HG03159 (cell line): ENCODE results near the gene BDKRB1.

ENCODE experiments used
- ATAC-seq: cut with Tn5 transposase; IDR thresholded peaks from one replicate; pipeline ENCODE4 v1.9.1; 2021; ENCODE audit warnings: mild to moderate bottlenecking, moderate library complexity; ENCODE audit not compliant: unreplicated experiment

BDKRB1 gene

DNA sequence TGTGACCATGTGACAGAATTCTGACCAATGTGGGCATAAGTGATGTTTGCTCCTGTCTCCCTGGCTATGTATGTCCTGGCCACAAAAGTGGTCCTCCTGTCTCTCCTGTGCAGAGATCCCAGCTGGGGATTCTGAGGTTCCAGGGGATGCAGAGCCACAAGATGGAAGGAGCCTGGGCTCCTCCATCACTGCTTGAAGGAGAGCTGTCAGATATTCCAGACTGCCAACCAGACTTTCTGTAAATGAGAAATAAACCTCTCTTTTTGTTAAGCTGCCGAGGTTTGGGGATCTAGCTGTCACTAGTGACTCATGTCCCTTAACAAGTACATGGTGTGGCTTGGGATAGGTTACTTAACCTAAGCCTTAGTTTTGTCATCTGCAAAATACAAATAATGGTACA, 21.9 kb downstream of the BDKRB1 start:
- ATAC-seq: no peak

DNA sequence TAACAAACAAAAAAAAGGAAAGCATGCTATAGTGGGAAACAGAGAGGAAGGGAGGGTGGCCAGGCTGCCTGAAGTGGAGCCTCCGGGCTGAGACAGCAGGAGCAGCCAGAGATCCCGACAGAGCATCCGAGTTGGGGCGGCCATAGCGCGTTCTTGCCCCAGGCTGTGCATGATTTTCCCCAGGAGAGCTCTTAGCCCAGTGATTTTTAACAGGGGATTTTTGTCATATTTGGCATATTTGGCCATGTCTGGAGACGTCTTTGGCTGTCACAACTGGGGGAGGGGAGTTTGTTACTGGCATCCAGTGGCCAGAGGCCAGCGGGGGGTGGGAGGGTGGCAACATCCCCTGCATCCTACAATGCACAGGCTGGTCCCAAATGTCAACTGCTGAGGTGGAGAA, 23.6 kb downstream of the BDKRB1 start:
- ATAC-seq: no peak

DNA sequence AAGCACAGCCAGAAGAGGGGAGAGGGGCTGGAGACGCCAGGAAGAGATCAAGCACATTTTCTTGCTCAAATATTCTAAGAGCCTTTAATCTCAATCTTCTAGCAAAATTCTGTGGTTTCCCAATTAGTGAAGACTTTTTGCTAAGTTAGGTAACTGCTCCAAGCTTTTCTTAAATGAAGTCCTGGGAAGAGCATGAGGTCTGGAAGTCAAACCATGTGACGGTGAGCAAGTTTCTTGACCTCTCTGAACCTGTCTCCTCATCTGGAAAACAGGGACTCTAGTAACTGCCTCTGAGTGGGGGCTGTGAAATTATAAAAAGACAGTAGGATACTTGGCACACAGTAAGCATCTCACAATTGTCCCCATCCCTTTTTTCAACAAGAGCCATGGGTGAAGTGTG, 24.1 kb downstream of the BDKRB1 start:
- no peak for ATAC-seq

DNA sequence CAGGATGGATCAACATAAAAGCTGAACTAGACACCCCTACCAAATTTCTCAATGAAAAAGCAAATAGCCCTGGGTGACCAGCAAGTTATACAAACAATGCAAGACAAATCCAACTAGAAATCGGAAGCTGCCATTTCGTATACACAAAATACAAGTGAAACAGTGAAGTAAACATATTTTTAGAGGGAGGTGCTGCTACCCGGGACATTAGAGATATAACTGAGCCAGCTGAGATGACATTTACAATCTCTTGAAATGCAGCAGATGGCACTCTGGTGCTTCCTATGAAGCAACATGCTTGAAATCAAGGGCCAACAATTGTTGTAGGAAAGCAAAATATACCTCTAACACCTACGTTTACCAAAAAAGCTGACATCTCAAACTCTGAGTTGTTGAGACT, 25.5 kb downstream of the BDKRB1 start:
- ATAC-seq: no peak

DNA sequence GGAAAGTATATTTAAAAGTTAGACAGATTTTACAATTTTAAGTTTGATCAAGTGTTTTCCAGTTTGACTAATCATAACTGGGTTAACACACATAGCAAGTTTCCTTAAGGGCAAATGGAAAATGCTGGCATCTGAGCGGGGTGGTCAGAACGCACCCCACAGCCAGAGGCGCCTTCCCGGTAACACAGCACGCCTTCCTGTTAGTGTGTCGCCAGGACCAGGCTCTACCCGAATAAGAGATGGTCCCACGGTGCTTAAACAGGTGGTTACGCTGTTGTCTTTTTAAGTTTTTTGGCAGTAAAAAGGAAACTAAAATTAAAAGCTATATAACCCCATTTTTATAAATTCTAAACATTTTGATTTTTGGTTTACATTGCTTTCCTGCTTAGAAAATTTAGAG, 28.0 kb downstream of the BDKRB1 start:
- no peak for ATAC-seq

DNA sequence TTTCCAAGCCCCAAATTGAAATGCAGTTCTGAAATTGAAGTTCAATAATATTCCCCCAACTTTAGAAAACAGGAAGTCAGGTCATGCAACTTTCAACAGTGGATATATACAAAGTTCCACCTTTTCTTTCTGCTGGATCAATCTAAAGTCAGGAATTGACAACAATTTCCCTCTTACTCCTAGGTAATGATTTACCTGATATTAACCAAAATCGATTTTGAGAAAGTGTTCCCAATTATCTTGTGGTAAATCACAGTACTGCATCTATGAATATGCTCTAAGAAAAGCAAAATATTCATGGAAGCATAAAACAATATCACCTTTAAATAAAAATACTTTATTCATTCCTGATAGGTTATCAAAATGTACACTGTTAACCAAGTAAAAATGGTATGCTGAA, 28.4 kb downstream of the BDKRB1 start:
- no peak for ATAC-seq

DNA sequence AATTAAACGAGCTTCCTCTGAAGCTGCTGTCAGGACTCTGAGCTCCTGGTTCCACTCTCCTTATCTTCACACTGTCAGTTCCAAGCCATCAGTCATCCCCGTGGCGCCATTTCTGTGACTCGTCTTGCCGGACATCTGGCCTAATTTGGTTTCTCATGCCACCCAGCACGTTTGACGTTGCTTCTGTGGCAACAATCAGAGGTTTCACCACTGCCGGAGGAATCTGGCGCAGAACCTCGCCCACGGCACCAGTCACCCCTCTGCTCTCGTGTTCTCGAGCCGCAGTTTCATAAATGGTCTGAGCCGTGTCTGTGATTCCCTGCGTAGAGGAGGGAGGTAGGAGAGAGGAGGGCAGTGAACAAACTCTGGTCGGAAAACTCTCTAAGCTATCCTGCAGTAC, 29.7 kb downstream of the BDKRB1 start:
- no peak for ATAC-seq

DNA sequence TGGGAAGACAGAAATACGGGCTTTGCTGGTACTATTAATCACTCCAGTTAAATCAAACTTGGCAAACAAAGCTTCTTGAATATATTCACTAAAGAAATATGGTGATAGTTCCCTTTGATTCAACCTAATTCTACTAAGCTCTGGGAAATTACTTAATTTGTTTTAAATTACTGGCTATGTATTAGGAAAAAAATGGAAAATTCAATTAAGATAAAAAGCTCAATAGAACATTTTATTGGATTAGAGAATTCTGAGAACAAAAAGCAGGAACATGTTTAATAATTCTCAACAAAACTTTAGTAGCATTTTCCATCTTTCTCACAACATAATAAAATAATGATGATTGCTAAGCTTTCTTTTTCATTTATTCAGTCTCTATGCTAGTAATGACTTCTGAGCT, 30.2 kb downstream of the BDKRB1 start:
- ATAC-seq: no peak

DNA sequence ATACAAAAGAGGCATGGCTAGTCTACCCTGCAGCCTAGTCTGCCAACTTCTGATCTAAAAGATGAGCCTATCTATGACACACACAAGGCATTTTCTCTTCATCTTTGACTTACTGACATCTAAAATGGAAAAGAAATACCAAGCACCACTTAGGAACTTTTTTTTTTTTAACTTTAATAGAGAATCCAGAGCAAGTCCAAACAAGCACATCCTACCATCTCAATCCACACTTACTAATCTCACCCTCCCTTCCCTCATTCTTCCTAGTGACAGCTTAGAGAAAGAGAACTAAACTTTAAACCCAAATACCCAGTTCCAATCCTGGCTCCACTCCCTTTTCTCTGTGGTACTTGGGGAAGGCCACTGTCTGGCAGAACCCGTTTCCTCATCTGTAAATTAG, 31.8 kb downstream of the BDKRB1 start:
- ATAC-seq: no peak

DNA sequence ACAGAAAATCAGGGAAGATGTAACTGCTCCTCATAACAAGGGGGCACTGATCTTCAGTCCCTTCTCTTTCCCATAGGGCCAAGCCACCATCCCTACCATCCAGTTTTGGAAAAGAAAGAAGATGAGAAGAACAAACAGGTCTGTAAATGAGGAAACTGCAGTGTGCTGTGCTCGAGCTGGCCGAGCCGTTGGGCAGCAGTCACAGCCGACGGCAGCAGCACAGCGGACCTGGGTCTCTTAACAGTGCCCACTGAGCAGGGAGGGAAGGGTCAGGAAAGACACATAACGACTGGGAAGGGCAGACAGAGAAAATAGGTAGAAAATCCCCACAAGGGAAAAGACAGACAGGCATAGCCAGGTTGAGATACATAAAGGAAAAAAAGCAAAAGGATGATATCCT, 38.2 kb downstream of the BDKRB1 start:
- ATAC-seq: no peak

DNA sequence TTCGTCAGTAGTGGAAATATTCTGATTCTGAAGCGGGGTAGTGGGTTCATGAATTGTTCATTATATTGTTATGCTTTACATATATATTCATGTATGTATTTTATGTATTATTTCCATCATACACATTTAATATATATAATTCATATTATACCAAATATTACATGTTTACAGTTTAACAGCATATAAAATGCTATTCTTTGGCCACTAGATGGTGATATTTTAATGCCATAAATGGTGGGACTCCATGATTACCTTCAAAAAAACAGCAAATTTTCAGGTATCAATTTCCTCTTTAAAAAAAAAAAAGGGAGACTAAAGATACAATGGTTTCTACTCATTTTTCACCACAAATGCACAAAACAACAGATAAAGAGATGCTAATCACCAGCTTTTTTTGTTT, 41.0 kb downstream of the BDKRB1 start:
- peak; percentile 57 for ATAC-seq

DNA sequence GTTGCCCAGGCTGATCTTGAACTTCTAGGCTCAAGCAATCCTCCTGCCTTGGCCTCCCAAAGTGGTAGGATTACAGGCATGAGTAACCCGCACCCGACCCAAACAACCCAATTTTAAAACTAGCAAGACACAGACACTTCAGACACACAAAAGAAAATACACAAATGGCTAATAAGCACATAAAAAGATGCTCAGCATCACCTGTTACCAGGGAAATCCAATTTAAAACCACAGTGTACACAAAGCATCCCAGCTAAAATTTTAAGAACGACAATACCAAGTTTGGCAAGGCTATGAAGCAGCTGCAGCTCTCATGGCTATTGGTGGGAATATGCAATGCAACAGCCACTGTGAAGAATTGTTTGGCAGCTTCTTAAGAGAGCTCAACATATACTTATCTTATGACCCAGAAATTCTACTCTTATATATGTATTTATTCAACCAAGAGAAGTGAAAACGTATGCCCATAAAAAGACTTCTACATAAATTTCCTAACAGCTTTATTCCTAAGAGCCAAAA, 42.0 kb downstream of the BDKRB1 start:
- ATAC-seq: no peak

DNA sequence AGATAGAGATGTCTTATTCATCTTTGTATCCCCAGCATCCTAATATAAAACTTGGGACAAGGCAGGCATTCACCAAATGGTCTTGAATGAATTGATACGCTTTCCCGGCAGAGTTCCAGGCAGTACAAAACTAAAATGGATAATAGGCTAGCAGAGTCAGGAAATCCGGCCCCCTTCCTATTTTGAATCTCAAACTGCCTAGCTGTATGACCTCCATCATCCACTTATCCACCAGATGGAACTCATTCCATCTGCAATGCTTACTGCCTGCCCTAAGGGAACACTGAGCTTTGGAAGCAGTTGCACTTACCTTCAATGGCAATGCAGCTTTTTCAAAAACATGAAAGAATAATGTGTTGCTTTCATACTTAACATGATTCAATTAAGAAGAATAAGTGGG, 43.4 kb downstream of the BDKRB1 start:
- ATAC-seq: no peak

DNA sequence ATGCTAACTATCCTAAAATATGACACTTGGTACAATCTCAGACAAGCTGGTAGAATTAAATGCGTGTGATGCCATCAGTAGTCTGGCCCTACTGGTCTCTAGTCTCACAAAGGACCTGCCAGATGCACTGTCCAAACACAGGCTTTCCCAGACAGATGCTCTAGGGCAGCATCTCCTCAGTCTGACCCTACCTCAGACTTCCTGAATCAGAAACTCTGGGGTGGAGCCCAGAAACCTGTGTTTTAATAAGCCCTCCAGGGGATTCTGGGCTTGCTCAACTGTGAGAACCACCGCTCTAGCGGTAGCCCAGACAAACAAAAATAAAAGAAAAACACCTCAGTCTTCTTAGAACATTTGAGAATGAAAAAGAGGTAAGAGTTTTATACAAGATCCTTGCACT, 48.0 kb downstream of the BDKRB1 start:
- ATAC-seq: no peak

DNA sequence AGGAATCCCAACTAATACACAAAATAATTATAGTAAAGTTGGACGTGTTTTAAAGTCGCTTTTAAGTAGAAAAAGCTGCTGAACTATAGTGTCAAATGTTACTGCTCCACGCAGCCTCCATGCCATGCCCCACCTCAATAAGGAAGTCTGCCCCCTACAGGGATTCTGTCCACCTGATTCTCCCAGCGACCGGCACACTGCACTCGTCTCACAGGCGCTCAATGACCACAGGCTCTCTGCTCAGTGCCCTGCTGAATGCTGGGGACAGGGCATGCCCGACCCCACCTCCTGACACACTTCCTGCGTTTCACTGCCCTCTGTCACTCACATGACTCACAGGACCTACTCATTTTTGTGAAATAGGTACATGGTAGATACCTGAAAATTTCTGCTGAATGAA, 48.9 kb downstream of the BDKRB1 start:
- no peak for ATAC-seq

DNA sequence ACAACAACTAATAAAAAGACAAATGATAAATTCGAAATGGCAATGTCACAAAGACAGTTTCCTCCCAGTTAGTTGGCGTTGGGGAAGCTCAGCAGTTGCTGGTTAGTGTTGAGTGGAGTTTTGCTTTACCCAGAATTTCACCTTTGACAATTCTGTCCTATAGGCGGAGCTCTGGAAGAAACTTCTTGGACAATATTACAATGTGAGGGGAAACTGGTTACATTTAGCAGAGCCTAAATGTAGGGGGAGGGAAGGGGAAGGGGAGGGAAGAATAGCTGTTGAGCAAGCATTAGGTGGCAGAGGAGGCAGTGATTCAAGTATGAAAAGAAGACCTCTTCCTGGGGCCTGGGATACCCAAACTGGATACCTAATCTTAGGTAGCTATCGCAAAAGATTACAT, 51.4 kb downstream of the BDKRB1 start:
- ATAC-seq: no peak

DNA sequence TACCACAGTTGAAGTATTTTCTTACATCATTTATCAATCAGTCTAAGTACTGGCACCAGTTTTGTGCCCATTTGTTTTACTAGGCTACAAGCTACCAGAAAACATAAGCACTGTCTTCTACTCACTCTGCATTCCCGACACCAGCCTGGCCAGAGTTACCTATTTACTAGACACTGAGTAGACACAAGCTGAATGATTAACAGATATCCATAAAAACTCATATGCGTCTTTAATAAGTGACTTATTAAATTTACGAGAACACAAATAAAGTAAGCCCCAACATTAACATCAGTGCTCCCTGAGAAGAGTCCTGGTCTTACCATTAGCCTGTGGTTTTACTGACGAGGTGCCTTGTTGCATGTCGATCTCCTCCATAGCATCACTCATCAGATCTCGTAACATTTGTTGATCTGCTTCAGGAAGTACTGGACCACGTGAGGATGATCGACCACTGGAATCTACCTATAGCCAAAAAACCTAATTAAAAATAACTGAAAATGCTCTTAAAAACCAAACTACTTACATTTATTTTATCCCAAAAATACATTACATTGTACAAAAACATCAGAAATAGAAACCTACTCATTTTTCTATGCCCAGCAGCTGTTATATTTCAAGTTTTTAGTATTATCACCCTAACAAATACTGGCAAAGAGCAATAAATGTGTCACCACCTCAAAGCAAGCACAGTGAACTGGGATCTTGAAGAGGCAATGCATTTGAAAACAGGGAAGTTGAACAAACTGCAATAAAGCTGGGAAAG, 53.3 kb downstream of the BDKRB1 start:
- ATAC-seq: no peak

DNA sequence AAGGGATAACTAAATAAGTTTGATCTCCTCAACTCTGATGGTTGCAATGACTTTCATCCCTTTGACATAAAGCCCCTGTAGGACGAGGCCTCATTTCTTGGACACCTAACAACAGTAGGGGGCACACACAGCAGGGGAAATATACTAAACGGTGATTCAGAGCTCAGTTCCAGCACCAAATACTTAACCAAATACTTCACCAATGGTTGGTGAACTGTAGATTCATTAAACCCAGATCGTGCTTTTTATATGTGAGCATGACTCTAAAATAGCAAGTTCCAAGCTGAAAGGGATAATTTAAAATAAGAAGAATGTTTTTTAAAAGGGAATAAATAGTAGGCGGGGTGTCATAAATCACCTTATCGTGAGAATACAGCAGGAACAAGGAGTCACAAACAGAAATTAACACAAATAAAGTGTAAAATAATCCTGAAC, 53.9 kb downstream of the BDKRB1 start:
- ATAC-seq: no peak

DNA sequence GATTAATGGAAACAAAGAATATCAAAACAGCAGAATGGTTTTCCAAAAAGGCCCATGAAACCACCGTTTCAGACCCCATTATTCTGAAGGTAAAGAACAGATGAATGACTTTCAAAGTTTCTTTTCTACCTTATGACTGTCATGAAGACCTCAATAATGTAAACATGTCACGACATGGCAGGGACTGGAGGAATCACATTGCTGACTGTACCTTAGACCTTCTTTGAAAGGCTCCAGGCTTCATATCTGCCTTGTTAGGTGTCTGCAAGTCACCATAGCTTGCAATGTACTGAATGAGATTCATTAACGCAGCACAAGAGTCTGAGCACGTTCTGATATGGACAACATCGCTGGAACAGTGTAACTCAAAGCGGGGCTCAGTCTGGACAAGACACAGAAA, 54.9 kb downstream of the BDKRB1 start:
- no peak for ATAC-seq
